Fibroblast of villous mesenchyme (primary cell): ENCODE measurements around the gene CDH13. TPM values are rescaled to one million over a fixed set of nuclear protein-coding genes. Genes with fewer than 3 reads are reported as not detected.

Source experiments
- DNase-seq: peaks from one replicate; pipeline ENCODE4 v3.0.0-alpha.2; 2010; ENCODE audit warnings: low read depth
- H3K4me3 ChIP-seq: 2 replicates; pipeline ENCODE4 v1.5.1; 2011; ENCODE audit warnings: low read depth, mild to moderate bottlenecking, low read length
- CTCF ChIP-seq: IDR thresholded peaks from 2 replicates; pipeline ENCODE4 v1.5.1; 2012; ENCODE audit warnings: low read depth, mild to moderate bottlenecking, low read length; ENCODE audit not compliant: insufficient read depth
- total RNA-seq: library from RNA; depleted of rRNA; stranded (reverse); fragments of >200 nt; gene quantifications from 2 replicates; pipeline ENCODE4 v1.2.3, GENCODE V29; 2012

CDH13 gene
- total RNA-seq, 1 donor: 47.5 TPM

GRCh38 chr16:83205896-83206295 lies 579.1 kb downstream of the CDH13 start:
- H3K4me3 ChIP-seq: no peak overlapping the region
- no peak for DNase-seq
- TF ChIP-seq CTCF: no peak

DNA sequence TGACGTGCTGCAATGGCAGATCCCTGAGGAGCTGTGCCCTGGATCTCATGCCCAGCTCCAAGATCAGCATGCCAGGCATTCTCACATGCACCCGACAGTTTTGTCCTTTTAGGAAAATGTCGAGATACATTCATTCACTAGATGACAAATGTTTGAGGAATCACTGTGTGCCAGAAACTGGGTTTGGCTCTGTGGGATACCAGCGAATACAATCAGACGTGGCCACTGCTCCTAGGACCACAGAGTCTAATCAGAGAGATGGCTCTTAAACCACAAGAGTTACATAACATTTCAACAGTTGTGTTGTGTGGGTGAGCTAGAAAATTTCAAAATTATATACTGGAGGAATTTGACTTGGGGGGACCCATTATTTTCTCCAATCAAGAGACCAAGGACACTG lies 579.7 kb downstream of the CDH13 start:
- no peak for DNase-seq

GRCh38 chr16:83211711-83212110 lies 584.9 kb downstream of the CDH13 start:
- TF ChIP-seq CTCF: no peak
- peak; percentile 19 for DNase-seq
- H3K4me3 ChIP-seq: no peak overlapping the region

More for the DNA sequence above, 579.7 kb downstream of the CDH13 start:
- no peak for TF ChIP-seq CTCF
- no peak overlapping the region for H3K4me3 ChIP-seq

DNA sequence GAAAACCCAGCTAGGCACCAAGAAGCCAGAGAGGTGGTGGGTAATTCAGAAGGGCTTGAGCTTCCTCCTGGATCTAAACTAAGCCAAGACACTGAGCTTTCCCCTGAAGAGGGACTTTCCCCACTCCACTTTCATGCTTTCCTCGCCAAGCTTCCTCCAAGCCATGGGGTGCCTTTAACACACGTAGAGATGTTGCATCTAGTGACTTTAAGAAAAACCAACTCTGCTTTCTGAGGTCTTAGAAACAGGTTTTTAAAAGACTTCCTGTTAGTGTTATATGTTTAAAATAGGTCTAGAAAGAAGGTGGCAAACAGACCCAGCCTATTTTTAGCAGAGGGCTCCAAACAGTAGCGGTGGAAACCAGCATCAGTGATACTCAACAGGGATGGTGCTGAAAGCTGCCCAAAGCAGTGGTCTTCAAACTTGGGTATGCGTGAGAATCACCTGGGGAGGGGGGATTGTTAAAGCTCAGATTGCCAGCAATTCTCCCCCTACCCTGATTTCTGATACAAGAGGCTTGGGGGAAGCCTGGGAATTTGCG lies 585.6 kb downstream of the CDH13 start:
- no peak for TF ChIP-seq CTCF
- H3K4me3 ChIP-seq: no peak overlapping the region
- DNase-seq: no peak

DNA sequence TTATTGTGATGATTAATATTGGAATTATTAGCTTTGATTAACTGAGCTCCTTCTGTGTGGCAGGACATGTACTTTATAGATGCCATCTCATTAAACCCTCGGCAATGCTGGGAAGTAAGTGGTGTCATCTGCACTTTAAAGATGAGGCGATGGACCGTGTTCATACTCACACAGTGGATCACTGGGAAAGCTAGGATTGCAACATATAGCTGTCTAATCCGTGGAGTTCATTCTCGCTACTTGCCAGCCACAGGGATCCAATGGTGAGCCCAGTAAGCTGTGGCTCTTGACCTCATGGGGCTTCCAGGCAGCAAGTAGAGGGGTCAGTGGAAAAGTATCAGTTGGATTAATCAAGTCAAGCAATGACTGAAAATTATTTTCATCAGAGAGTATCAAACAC lies 587.9 kb downstream of the CDH13 start:
- H3K4me3 ChIP-seq: no peak overlapping the region
- no peak for TF ChIP-seq CTCF
- DNase-seq: peak; percentile 37

GRCh38 chr16:83215406-83216001 lies 588.7 kb downstream of the CDH13 start:
- TF ChIP-seq CTCF: peak; percentile 93
- peak; percentile 53 for DNase-seq
- no peak overlapping the region for H3K4me3 ChIP-seq

DNA sequence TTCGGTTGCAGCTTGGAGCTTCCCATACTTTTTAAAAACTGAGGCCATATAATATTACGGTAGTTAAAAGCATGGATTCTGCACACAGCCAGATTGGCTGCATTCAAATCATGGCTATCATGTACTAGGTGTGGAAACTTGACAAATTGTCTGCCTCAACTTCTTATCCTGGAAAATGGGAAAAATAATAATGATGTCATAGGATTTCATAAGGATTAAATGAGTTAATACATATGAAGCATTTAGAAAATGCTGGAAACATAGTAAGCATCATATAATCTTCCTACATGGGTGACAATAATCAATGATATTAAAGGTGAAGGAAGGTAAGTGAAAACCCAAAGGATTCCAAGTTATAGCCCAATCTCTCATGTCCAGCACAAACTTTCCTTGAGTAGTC lies 592.5 kb downstream of the CDH13 start:
- no peak for DNase-seq
- no peak overlapping the region for H3K4me3 ChIP-seq
- no peak for TF ChIP-seq CTCF
